ENCODE data around the gene GPRC5C.

The GPRC5C gene

GRCh38 chr17:74386386-74386785 is 45.5 kb upstream of the GPRC5C start:
- Histone ChIP-seq H3K4me1 (ENCODE audit: insufficient read depth, low read length) (no peaks in the 10 kb centered on the region), H2AFZ (ENCODE audit: low read depth, low read length) (no peak overlapping the region), H4K20me1 (ENCODE audit: insufficient read depth, low read length) (no peaks in the 10 kb centered on the region), H3K36me3 (ENCODE audit: insufficient read depth, low read length) (no peaks in the 10 kb centered on the region), H3K4me2 (ENCODE audit: insufficient read depth, low read length) (no peak overlapping the region), H3K79me2 (ENCODE audit: insufficient read depth, low read length) (no peaks in the 10 kb centered on the region), H3K9ac (ENCODE audit: low read depth, low read length) (no peak overlapping the region), H3K27ac (ENCODE audit: low read length) (no peak overlapping the region), H3K4me3 (ENCODE audit: low read depth in 1 of 2, low read length in 2 of 2) (no peak overlapping the region), H3K9me3 (ENCODE audit: insufficient read depth, low read length, severe bottlenecking) (no peaks in the 10 kb centered on the region), H3K27me3 (ENCODE audit: insufficient read depth, low read length, poor library complexity) (no peaks in the 10 kb centered on the region)
- DNase-seq (no peak), ATAC-seq (ENCODE audit: insufficient read depth, low read depth) (no peak)
- TF ChIP-seq CTCF (IDR thresholded peaks at IDR 0.05; ENCODE audit: borderline replicate concordance, extremely low read depth, low read length, poor library complexity, severe bottlenecking): no peak
- no peak for TF ChIP-seq EZH2 (IDR thresholded peaks at IDR 0.05; ENCODE audit: borderline replicate concordance, low read depth, low read length, severe bottlenecking)

GRCh38 chr17:74387365-74388218 is 44.3 kb upstream of the GPRC5C start:
- H3K79me2 ChIP-seq (ENCODE audit: insufficient read depth, low read length): no peaks in the 10 kb centered on the region
- no peak overlapping the region for H3K4me2 ChIP-seq (ENCODE audit: insufficient read depth, low read length)
- H3K9ac ChIP-seq (ENCODE audit: low read depth, low read length): no peak overlapping the region
- no peak for TF ChIP-seq EZH2 (IDR thresholded peaks at IDR 0.05; ENCODE audit: borderline replicate concordance, low read depth, low read length, severe bottlenecking)
- no peak for TF ChIP-seq CTCF (IDR thresholded peaks at IDR 0.05; ENCODE audit: borderline replicate concordance, extremely low read depth, low read length, poor library complexity, severe bottlenecking)
- no peaks in the 10 kb centered on the region for H3K9me3 ChIP-seq (ENCODE audit: insufficient read depth, low read length, severe bottlenecking)
- H2AFZ ChIP-seq (ENCODE audit: low read depth, low read length): no peak overlapping the region
- no peaks in the 10 kb centered on the region for H3K27me3 ChIP-seq (ENCODE audit: insufficient read depth, low read length, poor library complexity)
- H3K4me3 ChIP-seq (ENCODE audit: low read depth in 1 of 2, low read length in 2 of 2): no peak overlapping the region
- no peaks in the 10 kb centered on the region for H3K4me1 ChIP-seq (ENCODE audit: insufficient read depth, low read length)
- ATAC-seq (ENCODE audit: insufficient read depth, low read depth): no peak
- H4K20me1 ChIP-seq (ENCODE audit: insufficient read depth, low read length): no peaks in the 10 kb centered on the region
- no peak for DNase-seq
- H3K27ac ChIP-seq (ENCODE audit: low read length): no peak overlapping the region
- no peaks in the 10 kb centered on the region for H3K36me3 ChIP-seq (ENCODE audit: insufficient read depth, low read length)

- TF ChIP-seq CTCF (IDR thresholded peaks at IDR 0.05; ENCODE audit: borderline replicate concordance, extremely low read depth, low read length, poor library complexity, severe bottlenecking) (no peak), EZH2 (IDR thresholded peaks at IDR 0.05; ENCODE audit: borderline replicate concordance, low read depth, low read length, severe bottlenecking) (no peak)
- Histone ChIP-seq H2AFZ (ENCODE audit: low read depth, low read length) (no peak overlapping the region), H3K9ac (ENCODE audit: low read depth, low read length) (no peak overlapping the region), H3K4me1 (ENCODE audit: insufficient read depth, low read length) (no peaks in the 10 kb centered on the region), H3K4me3 (ENCODE audit: low read depth in 1 of 2, low read length in 2 of 2) (no peak overlapping the region), H3K9me3 (ENCODE audit: insufficient read depth, low read length, severe bottlenecking) (no peaks in the 10 kb centered on the region), H3K4me2 (ENCODE audit: insufficient read depth, low read length) (no peak overlapping the region), H3K27me3 (ENCODE audit: insufficient read depth, low read length, poor library complexity) (peaks cover 3% of the 10 kb centered on the region), H3K27ac (ENCODE audit: low read length) (no peak overlapping the region), H4K20me1 (ENCODE audit: insufficient read depth, low read length) (no peaks in the 10 kb centered on the region), H3K36me3 (ENCODE audit: insufficient read depth, low read length) (no peaks in the 10 kb centered on the region), H3K79me2 (ENCODE audit: insufficient read depth, low read length) (no peaks in the 10 kb centered on the region)
- ATAC-seq (ENCODE audit: insufficient read depth, low read depth): no peak
- no peak for DNase-seq
Measured at GRCh38 chr17:74389084-74389753, 42.7 kb upstream of the GPRC5C start.

All from DND-41 (cell line).